HG03558 (cell line): ENCODE measurements around the gene FHAD1.

Source experiments
- ATAC-seq: cut with Tn5 transposase; IDR thresholded peaks from one replicate; pipeline ENCODE4 v1.9.1; 2021; ENCODE audit warnings: moderate number of reproducible peaks; ENCODE audit not compliant: unreplicated experiment; ENCODE audit errors: extremely low read depth

Gene FHAD1

GRCh38 chr1:15341634-15342407 is 94.8 kb downstream of the FHAD1 start:
- ATAC-seq = no peak

GRCh38 chr1:15342408-15342967 is 95.5 kb downstream of the FHAD1 start:
- ATAC-seq = no peak

GRCh38 chr1:15343099-15343498 is 96.1 kb downstream of the FHAD1 start:
- ATAC-seq = no peak

- no peak for ATAC-seq
Measured at GRCh38 chr1:15343729-15344128, 96.7 kb downstream of the FHAD1 start.

GRCh38 chr1:15344380-15344779 is 97.4 kb downstream of the FHAD1 start:
- ATAC-seq = no peak

- ATAC-seq = no peak
Measured at GRCh38 chr1:15344800-15345704, 98.0 kb downstream of the FHAD1 start.

GRCh38 chr1:15345705-15346345 is 98.8 kb downstream of the FHAD1 start:
- ATAC-seq = no peak

- no peak for ATAC-seq
Measured at GRCh38 chr1:15346346-15347030, 99.5 kb downstream of the FHAD1 start.

- no peak for ATAC-seq
Measured at GRCh38 chr1:15347182-15347581, 100.2 kb downstream of the FHAD1 start.

GRCh38 chr1:15348648-15349047 is 101.6 kb downstream of the FHAD1 start:
- ATAC-seq = no peak

GRCh38 chr1:15349133-15349532 is 102.1 kb downstream of the FHAD1 start:
- ATAC-seq = no peak

- no peak for ATAC-seq
Measured at GRCh38 chr1:15350151-15350550, 103.1 kb downstream of the FHAD1 start.

GRCh38 chr1:15350551-15351200 is 103.7 kb downstream of the FHAD1 start:
- ATAC-seq = no peak

- ATAC-seq = no peak
Measured at GRCh38 chr1:15351310-15351709, 104.3 kb downstream of the FHAD1 start.

GRCh38 chr1:15352128-15352957 is 105.3 kb downstream of the FHAD1 start:
- no peak for ATAC-seq

- ATAC-seq = no peak
Measured at GRCh38 chr1:15353839-15354579, 107.0 kb downstream of the FHAD1 start.

- no peak for ATAC-seq
Measured at GRCh38 chr1:15354580-15354965, 107.5 kb downstream of the FHAD1 start.
